Activated naive CD4-positive, alpha-beta T cell treated with Interleukin-2 at 50 U/mL for 16 hours (primary cell): ENCODE results near the gene SERPINA3.

Experiments used
- DNase-seq: peaks from one replicate; pipeline ENCODE4 v3.0.0-alpha.2; 2020

The SERPINA3 gene

GRCh38 chr14:94660306-94660946 is 48.2 kb downstream of the SERPINA3 start:
- DNase-seq, result no peak

GRCh38 chr14:94663538-94663937 is 51.3 kb downstream of the SERPINA3 start:
- DNase-seq, result no peak

- no peak for DNase-seq
Observed at GRCh38 chr14:94663965-94664704, 51.9 kb downstream of the SERPINA3 start.

GRCh38 chr14:94665121-94665520 is 52.9 kb downstream of the SERPINA3 start:
- no peak for DNase-seq

GRCh38 chr14:94665544-94665943 is 53.4 kb downstream of the SERPINA3 start:
- no peak for DNase-seq

- DNase-seq, result no peak
Observed at GRCh38 chr14:94670692-94671285, 58.6 kb downstream of the SERPINA3 start.

GRCh38 chr14:94671870-94672444 is 59.8 kb downstream of the SERPINA3 start:
- no peak for DNase-seq

- DNase-seq, result no peak
Observed at GRCh38 chr14:94673071-94673470, 60.9 kb downstream of the SERPINA3 start.
